ENCODE measurements around the gene HMOX1. TPM values are rescaled to one million over a fixed set of nuclear protein-coding genes. Genes with fewer than 3 reads are reported as not detected.

The HMOX1 gene
- total RNA-seq, 1 experiment from 2014 or later, result 1.3 TPM

GRCh38 chr22:35440129-35440528 lies 59.2 kb downstream of the HMOX1 start:
- H3K27ac ChIP-seq (ENCODE audit: low read length), result no peak overlapping the region
- no peaks in the 10 kb centered on the region for H3K36me3 ChIP-seq (ENCODE audit: insufficient read depth, low read length)
- no peak overlapping the region for H2AFZ ChIP-seq (ENCODE audit: low read length)

GRCh38 chr22:35441489-35442100 lies 60.7 kb downstream of the HMOX1 start:
- no peak overlapping the region for H3K9ac ChIP-seq (ENCODE audit: low read length)
- no peaks in the 10 kb centered on the region for H3K9me2 ChIP-seq (replicated peaks; ENCODE audit: insufficient read depth, low read length)
- H3K79me2 ChIP-seq (ENCODE audit: low read length), result no peaks in the 10 kb centered on the region
- no peak overlapping the region for H3K27ac ChIP-seq (ENCODE audit: low read length)
- H3K27me3 ChIP-seq (ENCODE audit: low read length), result no peaks in the 10 kb centered on the region
- H3K36me3 ChIP-seq (ENCODE audit: insufficient read depth, low read length), result no peaks in the 10 kb centered on the region
- H2AFZ ChIP-seq (ENCODE audit: low read length), result no peak overlapping the region
- no peaks in the 10 kb centered on the region for H4K20me1 ChIP-seq (ENCODE audit: insufficient read depth, low read depth, low read length)
- no peak overlapping the region for H3K4me2 ChIP-seq (ENCODE audit: low read depth, low read length, poor library complexity, severe bottlenecking)
- no peak overlapping the region for H3K4me3 ChIP-seq (ENCODE audit: low read length)
- H3K4me1 ChIP-seq (ENCODE audit: low read length), result peaks cover 3% of the 10 kb centered on the region
- no peaks in the 10 kb centered on the region for H3K9me3 ChIP-seq (ENCODE audit: low read length)
- no peak for DNase-seq

More at GRCh38 chr22:35440129-35440528, 59.2 kb downstream of the HMOX1 start:
- H4K20me1 ChIP-seq (ENCODE audit: insufficient read depth, low read depth, low read length), result no peaks in the 10 kb centered on the region
- no peaks in the 10 kb centered on the region for H3K9me3 ChIP-seq (ENCODE audit: low read length)
- no peak overlapping the region for H3K4me2 ChIP-seq (ENCODE audit: low read depth, low read length, poor library complexity, severe bottlenecking)
- no peaks in the 10 kb centered on the region for H3K27me3 ChIP-seq (ENCODE audit: low read length)
- no peaks in the 10 kb centered on the region for H3K79me2 ChIP-seq (ENCODE audit: low read length)
- no peak overlapping the region for H3K4me3 ChIP-seq (ENCODE audit: low read length)
- no peak overlapping the region for H3K9ac ChIP-seq (ENCODE audit: low read length)
- no peaks in the 10 kb centered on the region for H3K9me2 ChIP-seq (replicated peaks; ENCODE audit: insufficient read depth, low read length)
- H3K4me1 ChIP-seq (ENCODE audit: low read length), result peaks cover 8% of the 10 kb centered on the region
- no peak for DNase-seq

GRCh38 chr22:35442471-35442870 lies 61.6 kb downstream of the HMOX1 start:
- H3K9me3 ChIP-seq (ENCODE audit: low read length), result no peaks in the 10 kb centered on the region
- no peaks in the 10 kb centered on the region for H3K4me1 ChIP-seq (ENCODE audit: low read length)
- no peaks in the 10 kb centered on the region for H3K79me2 ChIP-seq (ENCODE audit: low read length)
- no peaks in the 10 kb centered on the region for H3K36me3 ChIP-seq (ENCODE audit: insufficient read depth, low read length)
- no peak overlapping the region for H3K9ac ChIP-seq (ENCODE audit: low read length)
- no peak overlapping the region for H3K4me3 ChIP-seq (ENCODE audit: low read length)
- no peaks in the 10 kb centered on the region for H4K20me1 ChIP-seq (ENCODE audit: insufficient read depth, low read depth, low read length)
- no peak overlapping the region for H3K4me2 ChIP-seq (ENCODE audit: low read depth, low read length, poor library complexity, severe bottlenecking)
- H3K9me2 ChIP-seq (replicated peaks; ENCODE audit: insufficient read depth, low read length), result no peaks in the 10 kb centered on the region
- DNase-seq, result no peak
- no peaks in the 10 kb centered on the region for H3K27me3 ChIP-seq (ENCODE audit: low read length)
- H3K27ac ChIP-seq (ENCODE audit: low read length), result no peak overlapping the region
- H2AFZ ChIP-seq (ENCODE audit: low read length), result no peak overlapping the region

- no peaks in the 10 kb centered on the region for H4K20me1 ChIP-seq (ENCODE audit: insufficient read depth, low read depth, low read length)
- no peaks in the 10 kb centered on the region for H3K27me3 ChIP-seq (ENCODE audit: low read length)
- H3K9ac ChIP-seq (ENCODE audit: low read length), result no peak overlapping the region
- no peak for DNase-seq
- H3K27ac ChIP-seq (ENCODE audit: low read length), result no peak overlapping the region
- H2AFZ ChIP-seq (ENCODE audit: low read length), result no peak overlapping the region
- no peaks in the 10 kb centered on the region for H3K4me1 ChIP-seq (ENCODE audit: low read length)
- no peak overlapping the region for H3K4me3 ChIP-seq (ENCODE audit: low read length)
- no peaks in the 10 kb centered on the region for H3K9me2 ChIP-seq (replicated peaks; ENCODE audit: insufficient read depth, low read length)
- H3K9me3 ChIP-seq (ENCODE audit: low read length), result no peaks in the 10 kb centered on the region
- no peak overlapping the region for H3K4me2 ChIP-seq (ENCODE audit: low read depth, low read length, poor library complexity, severe bottlenecking)
- H3K36me3 ChIP-seq (ENCODE audit: insufficient read depth, low read length), result no peaks in the 10 kb centered on the region
- no peaks in the 10 kb centered on the region for H3K79me2 ChIP-seq (ENCODE audit: low read length)
Observed at GRCh38 chr22:35443338-35443737, 62.4 kb downstream of the HMOX1 start.

Small RNAs within 50 kb of the gene (small RNA-seq; reads per million reads assigned to genes)
- gene MIR3909 (0.59 reads per million, percentile 14 among the genes with 10 or more reads in this experiment), gene MIR6069 (not detected)

Other genes with a start within 250 kb of the HMOX1 start
- 13.5 and 19.1 TPM in 2 replicates for gene HMGXB4, start 123.6 kb upstream of the HMOX1 start, total RNA-seq (2014; rRNA removed; shearing (Covaris generic); ENCODE audit: low replicate concordance)
- gene TOM1, start 81.2 kb upstream of the HMOX1 start, total RNA-seq (2014; rRNA removed; shearing (Covaris generic); ENCODE audit: low replicate concordance), result 8.3 and 21.7 TPM in 2 replicates
- 83.7 and 97.4 TPM in 2 replicates for gene MCM5, start 19.0 kb downstream of the HMOX1 start, total RNA-seq (2014; rRNA removed; shearing (Covaris generic); ENCODE audit: low replicate concordance)
- not detected in 2 replicates for gene RASD2, start 159.7 kb downstream of the HMOX1 start, total RNA-seq (2014; rRNA removed; shearing (Covaris generic); ENCODE audit: low replicate concordance)
- gene MB, start 236.2 kb downstream of the HMOX1 start, total RNA-seq (2014; rRNA removed; shearing (Covaris generic); ENCODE audit: low replicate concordance), result not detected in 2 replicates